HFFc6 (cell line): Measurements from ENCODE around the gene C11orf91. TPM values are rescaled to one million over a fixed set of nuclear protein-coding genes. Genes with fewer than 3 reads are reported as not detected.

ENCODE experiments used
- DNase-seq: peaks from one replicate; pipeline ENCODE4 v3.0.0-alpha.2; 2018
- H3K27ac Mint-ChIP-seq: 2 replicates; pipeline ENCODE4 v1.8.0; 2020; ENCODE audit warnings: mild to moderate bottlenecking, mixed read lengths
- H3K27me3 Mint-ChIP-seq: 2 replicates; pipeline ENCODE4 v1.8.0; 2021; ENCODE audit warnings: mild to moderate bottlenecking, moderate library complexity, mixed read lengths; ENCODE audit not compliant: insufficient read depth
- H3K36me3 Mint-ChIP-seq: 2 replicates; pipeline ENCODE4 v1.8.0; 2021; ENCODE audit warnings: low read depth, mixed read lengths
- H3K4me1 Mint-ChIP-seq: 2 replicates; pipeline ENCODE4 v1.8.0; 2020; ENCODE audit warnings: low read depth, mixed read lengths
- H3K4me3 Mint-ChIP-seq: 2 replicates; pipeline ENCODE4 v1.8.0; 2020; ENCODE audit warnings: mild to moderate bottlenecking, moderate library complexity, mixed read lengths
- H3K9me3 Mint-ChIP-seq: 2 replicates; pipeline ENCODE4 v1.8.0; 2020; ENCODE audit warnings: mild to moderate bottlenecking, mixed read lengths
- total RNA-seq, 6 experiments: library from RNA; stranded (reverse); fragmentation: NEBNext Ultra II Directional; extraction: Animal tissue kit (Norgen Biotek cat#: 25700); gene quantifications; 2 replicates in 1 of 6; 3 replicates in 5 of 6; pipeline ENCODE4 v1.2.3, GENCODE V29; 2021
- TF ChIP-seq, protein P1 (sequence below): fragments of 200-600 bp; sonication (generic); IDR thresholded peaks from 2 replicates; pipeline ENCODE4 v1.5.0; 2021; ENCODE audit warnings: antibody characterized with exemption, mild to moderate bottlenecking

The C11orf91 gene
- total RNA-seq, 6 experiments from 2014 or later: 0.59 to 0.65 (median 0.60) TPM; not detected in 2

DNA sequence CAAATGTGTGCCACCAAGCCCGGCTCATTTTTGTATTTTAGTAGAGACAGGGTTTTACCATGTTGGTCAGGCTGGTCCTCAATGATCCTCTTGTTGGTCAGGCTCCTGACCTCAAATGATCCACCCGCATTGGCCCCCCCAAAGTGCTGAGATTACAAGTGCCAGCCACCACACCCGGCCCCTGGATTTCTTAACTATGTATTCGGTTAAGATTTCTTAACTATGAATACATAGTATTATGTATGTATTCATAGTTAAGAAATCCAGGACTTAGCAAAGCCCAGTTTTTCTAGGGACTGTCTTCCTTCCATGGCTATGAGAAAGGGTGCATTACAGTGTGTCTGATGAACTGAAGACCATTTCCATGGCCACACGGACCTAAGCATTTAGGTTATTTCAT lies 1.7 kb downstream of the C11orf91 start:
- DNase-seq: no peak
- H3K4me3 Mint-ChIP-seq: no peak overlapping the region; the same call in 1 of the 2 replicates
- TF ChIP-seq, protein P1, sequence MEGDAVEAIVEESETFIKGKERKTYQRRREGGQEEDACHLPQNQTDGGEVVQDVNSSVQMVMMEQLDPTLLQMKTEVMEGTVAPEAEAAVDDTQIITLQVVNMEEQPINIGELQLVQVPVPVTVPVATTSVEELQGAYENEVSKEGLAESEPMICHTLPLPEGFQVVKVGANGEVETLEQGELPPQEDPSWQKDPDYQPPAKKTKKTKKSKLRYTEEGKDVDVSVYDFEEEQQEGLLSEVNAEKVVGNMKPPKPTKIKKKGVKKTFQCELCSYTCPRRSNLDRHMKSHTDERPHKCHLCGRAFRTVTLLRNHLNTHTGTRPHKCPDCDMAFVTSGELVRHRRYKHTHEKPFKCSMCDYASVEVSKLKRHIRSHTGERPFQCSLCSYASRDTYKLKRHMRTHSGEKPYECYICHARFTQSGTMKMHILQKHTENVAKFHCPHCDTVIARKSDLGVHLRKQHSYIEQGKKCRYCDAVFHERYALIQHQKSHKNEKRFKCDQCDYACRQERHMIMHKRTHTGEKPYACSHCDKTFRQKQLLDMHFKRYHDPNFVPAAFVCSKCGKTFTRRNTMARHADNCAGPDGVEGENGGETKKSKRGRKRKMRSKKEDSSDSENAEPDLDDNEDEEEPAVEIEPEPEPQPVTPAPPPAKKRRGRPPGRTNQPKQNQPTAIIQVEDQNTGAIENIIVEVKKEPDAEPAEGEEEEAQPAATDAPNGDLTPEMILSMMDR: no peak
- H3K4me1 Mint-ChIP-seq: peaks cover 77% of the 10 kb centered on the region
- H3K9me3 Mint-ChIP-seq: no peaks in the 10 kb centered on the region
- no peaks in the 10 kb centered on the region for H3K36me3 Mint-ChIP-seq
- H3K27me3 Mint-ChIP-seq: peaks cover 7% of the 10 kb centered on the region
- no peak overlapping the region for H3K27ac Mint-ChIP-seq

- no peaks in the 10 kb centered on the region for H3K36me3 Mint-ChIP-seq
- no peak for DNase-seq
- no peak overlapping the region for H3K27ac Mint-ChIP-seq
- H3K4me1 Mint-ChIP-seq: peaks cover 77% of the 10 kb centered on the region
- TF ChIP-seq, protein P1: no peak
- peaks cover 7% of the 10 kb centered on the region for H3K27me3 Mint-ChIP-seq
- no peaks in the 10 kb centered on the region for H3K9me3 Mint-ChIP-seq
- no peak overlapping the region for H3K4me3 Mint-ChIP-seq
Measured at GRCh38 chr11:33697997-33698396, 2.6 kb downstream of the C11orf91 start.

GRCh38 chr11:33696931-33697638 lies 3.5 kb downstream of the C11orf91 start:
- Mint-ChIP-seq H3K36me3 (no peaks in the 10 kb centered on the region), H3K27me3 (peaks cover 9% of the 10 kb centered on the region), H3K4me1 (peaks cover 77% of the 10 kb centered on the region), H3K4me3 (no peak overlapping the region), H3K9me3 (no peaks in the 10 kb centered on the region), H3K27ac (no peak overlapping the region)
- TF ChIP-seq, protein P1: no peak
- DNase-seq: no peak

DNA sequence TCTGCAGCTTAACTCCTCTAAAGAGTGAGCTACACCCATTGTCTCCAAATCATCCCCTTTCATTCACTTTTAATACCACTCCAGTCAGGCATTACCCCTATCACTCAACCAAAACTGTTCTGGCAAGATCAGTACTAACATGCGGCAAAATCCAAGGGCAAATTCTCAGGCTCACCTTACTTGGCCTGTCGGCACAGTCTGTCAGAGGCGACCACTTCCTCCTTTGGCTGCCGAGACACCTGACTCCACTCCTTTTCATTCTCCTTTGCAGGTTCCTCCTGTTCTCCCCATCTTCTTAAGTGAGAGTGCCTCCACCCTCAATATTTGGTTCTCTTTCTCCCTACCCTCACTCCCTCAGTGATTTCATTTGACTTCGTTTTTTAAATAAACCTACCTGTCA lies 4.2 kb downstream of the C11orf91 start:
- Mint-ChIP-seq H3K4me1 (peaks cover 77% of the 10 kb centered on the region), H3K4me3 (no peak overlapping the region), H3K27ac (no peak overlapping the region), H3K27me3 (peaks cover 11% of the 10 kb centered on the region), H3K9me3 (no peaks in the 10 kb centered on the region), H3K36me3 (no peaks in the 10 kb centered on the region)
- TF ChIP-seq, protein P1: no peak
- no peak for DNase-seq

DNA sequence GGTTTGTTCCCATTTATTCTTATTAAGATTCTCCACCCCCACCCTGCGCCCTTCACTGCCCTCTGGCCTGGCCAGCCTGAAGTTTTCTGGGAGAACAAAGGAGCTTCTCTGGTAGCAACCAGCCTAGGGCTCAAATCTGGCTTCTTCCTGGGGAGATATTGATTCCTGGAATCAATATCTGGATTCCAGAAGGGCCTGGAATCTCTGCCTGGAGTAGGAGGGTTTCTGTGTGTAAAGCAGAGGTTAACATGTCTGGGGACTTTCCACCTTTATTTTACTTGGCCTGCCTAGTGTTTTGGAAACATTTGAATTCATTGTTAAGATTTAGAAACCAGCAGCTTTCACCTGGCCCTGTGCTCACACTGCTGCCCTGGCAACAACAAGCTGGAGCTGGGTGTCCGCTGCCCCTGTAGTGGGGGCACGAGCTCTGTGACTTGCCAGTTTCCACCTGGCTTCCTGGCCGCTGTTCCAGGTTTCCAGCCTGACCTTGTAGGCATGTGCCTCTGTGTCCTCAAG lies 5.5 kb downstream of the C11orf91 start:
- H3K36me3 Mint-ChIP-seq: no peaks in the 10 kb centered on the region
- no peaks in the 10 kb centered on the region for H3K9me3 Mint-ChIP-seq
- no peak for DNase-seq
- H3K4me3 Mint-ChIP-seq: no peak overlapping the region
- no peak overlapping the region; the same call in 1 of the 2 replicates for H3K27ac Mint-ChIP-seq
- TF ChIP-seq, protein P1: no peak
- peaks cover 82% of the 10 kb centered on the region for H3K4me1 Mint-ChIP-seq
- peaks cover 8% of the 10 kb centered on the region for H3K27me3 Mint-ChIP-seq
